CD14-positive monocyte (primary cell): ENCODE measurements around the gene ARL13B. TPM values are rescaled to one million over a fixed set of nuclear protein-coding genes. Genes with fewer than 3 reads are reported as not detected.

ENCODE experiments used
- DNase-seq, 3 donors: peaks; one replicate each; pipeline ENCODE4 v3.0.0-alpha.2; 2011 to 2022
- H2AFZ ChIP-seq: 2 replicates; pipeline ENCODE4 v1.6.0; 2012; ENCODE audit warnings: mild to moderate bottlenecking, low read depth, low read length, inconsistent platforms; ENCODE audit not compliant: insufficient read depth, poor library complexity, severe bottlenecking
- H3K27ac ChIP-seq, 2 donors: 1 replicate in 1 of 2; 2 replicates in 1 of 2; pipeline ENCODE4 v1.5.1; 2012 to 2013; ENCODE audit warnings: low read length in 2 of 2, control low read depth in 1 of 2, inconsistent platforms in 1 of 2, low read depth in 1 of 2, mild to moderate bottlenecking in 1 of 2
- H3K27me3 ChIP-seq, 2 donors: one replicate each; pipeline versions ENCODE4 v1.6.0 to v1.6.1; 2011 to 2013; ENCODE audit warnings: low read length in 2 of 2; ENCODE audit not compliant: control insufficient read depth in 2 of 2, insufficient read depth in 2 of 2
- H3K36me3 ChIP-seq, 2 donors: replicated peaks in 1 of 2; 1 replicate in 1 of 2; 2 replicates in 1 of 2; pipeline versions ENCODE4 v1.5.1 to v1.6.1; 2012 to 2013; ENCODE audit warnings: low read length in 2 of 2, control low read depth in 1 of 2, inconsistent platforms in 1 of 2, mild to moderate bottlenecking in 1 of 2; ENCODE audit not compliant: insufficient read depth in 2 of 2, control insufficient read depth in 1 of 2
- H3K4me1 ChIP-seq, 2 donors: 1 replicate in 1 of 2; 2 replicates in 1 of 2; pipeline versions ENCODE4 v1.5.1 to v1.6.1; 2012 to 2013; ENCODE audit warnings: low read length in 2 of 2, control low read depth in 1 of 2, inconsistent platforms in 1 of 2, mild to moderate bottlenecking in 1 of 2, moderate library complexity in 1 of 2; ENCODE audit not compliant: insufficient read depth in 2 of 2, control insufficient read depth in 1 of 2
- H3K4me2 ChIP-seq: replicated peaks from 2 replicates; pipeline ENCODE3; 2012; ENCODE audit warnings: low read length, moderate library complexity, mild to moderate bottlenecking; ENCODE audit not compliant: poor library complexity, severe bottlenecking; ENCODE audit errors: extremely low read depth
- H3K4me3 ChIP-seq, 3 experiments: fragments of 200-600 bp in 1 of 3; sonication (generic) in 1 of 3; replicated peaks in 1 of 3; 1 replicate in 2 of 3; 2 replicates in 1 of 3; pipeline ENCODE4 v1.5.1; 2011 to 2013; ENCODE audit warnings: low read length in 3 of 3, mild to moderate bottlenecking in 3 of 3, control low read depth in 2 of 3, low read depth in 2 of 3, inconsistent platforms in 1 of 3, moderate library complexity in 1 of 3
- H3K79me2 ChIP-seq: 2 replicates; pipeline ENCODE4 v1.6.0; 2012; ENCODE audit warnings: mild to moderate bottlenecking, control low read depth, inconsistent platforms, low read length, moderate library complexity; ENCODE audit not compliant: insufficient read depth
- H3K9ac ChIP-seq: 2 replicates; pipeline ENCODE4 v1.6.0; 2017; ENCODE audit warnings: low read length, mild to moderate bottlenecking; ENCODE audit not compliant: insufficient read depth, poor library complexity, severe bottlenecking
- H3K9me3 ChIP-seq, 2 donors: replicated peaks in 1 of 2; 1 replicate in 1 of 2; 2 replicates in 1 of 2; pipeline versions ENCODE4 v1.5.1 to v1.6.1; 2012 to 2013; ENCODE audit warnings: low read length in 2 of 2, control low read depth in 1 of 2; ENCODE audit not compliant: control insufficient read depth in 1 of 2, insufficient read depth in 1 of 2
- H4K20me1 ChIP-seq: 2 replicates; pipeline ENCODE4 v1.6.0; 2012; ENCODE audit warnings: mild to moderate bottlenecking, low read length, control low read depth, moderate library complexity; ENCODE audit not compliant: insufficient read depth
- H3K27ac Mint-ChIP-seq, 7 donors: one replicate each; pipeline ENCODE4 v1.8.0; 2020; ENCODE audit warnings: mild to moderate bottlenecking in 7 of 7, mixed read lengths in 7 of 7, moderate library complexity in 6 of 7, inconsistent platforms in 2 of 7
- H3K27me3 Mint-ChIP-seq, 3 donors: one replicate each; pipeline ENCODE4 v1.8.0; 2021 to 2022; ENCODE audit warnings: low read depth in 3 of 3, mild to moderate bottlenecking in 3 of 3, mixed read lengths in 3 of 3, moderate library complexity in 3 of 3, inconsistent platforms in 1 of 3
- H3K36me3 Mint-ChIP-seq, 2 donors: one replicate each; pipeline ENCODE4 v1.8.0; 2020; ENCODE audit warnings: mixed read lengths in 2 of 2, inconsistent platforms in 1 of 2, mild to moderate bottlenecking in 1 of 2
- H3K4me1 Mint-ChIP-seq: one replicate; pipeline ENCODE4 v1.8.0; 2020; ENCODE audit warnings: mild to moderate bottlenecking, mixed read lengths
- H3K4me3 Mint-ChIP-seq, 2 donors: one replicate each; pipeline ENCODE4 v1.8.0; 2020; ENCODE audit warnings: mild to moderate bottlenecking in 2 of 2, mixed read lengths in 2 of 2, moderate library complexity in 1 of 2
- H3K9me3 Mint-ChIP-seq, 7 donors: one replicate each; pipeline ENCODE4 v1.8.0; 2020 to 2022; ENCODE audit warnings: mixed read lengths in 7 of 7, mild to moderate bottlenecking in 6 of 7, moderate library complexity in 6 of 7, inconsistent platforms in 2 of 7
- WGBS: methylation state at CpG from one replicate; pipeline ENCODE4 v1.1.5; 2013; ENCODE audit warnings: missing lambda C conversion rate; ENCODE audit not compliant: insufficient coverage; 5-methylcytosine and 5-hydroxymethylcytosine counted together
- intact Hi-C, 2 donors: fragments of 100-400 bp; cut with micrococcal nuclease; formaldehyde crosslinking; loops; one replicate each; pipeline versions ENCODE4 v1.15.0 to v1.15.1; 2023
- polyA plus RNA-seq, 3 donors: library from polyadenylated mRNA; depleted of rRNA in 1 of 3; unstranded in 2 of 3; stranded (reverse) in 1 of 3; fragments of 300-500 nt in 2 of 3; fragments of >200 nt in 1 of 3; fragmentation: Illumina TruSeq in 2 of 3; gene quantifications; 1 replicate in 2 of 3; 2 replicates in 1 of 3; pipeline ENCODE4 v1.2.3, GENCODE V29; 2012 to 2021
- TF ChIP-seq, protein P1 (sequence below): fragments of 200-600 bp; IDR thresholded peaks from one replicate; pipeline ENCODE4 v1.8.0; 2022; ENCODE audit warnings: antibody characterized with exemption, mild to moderate bottlenecking

Gene ARL13B
- polyA plus RNA-seq, 3 donors: 0.97 to 3.8 (median 3.0) TPM

DNA sequence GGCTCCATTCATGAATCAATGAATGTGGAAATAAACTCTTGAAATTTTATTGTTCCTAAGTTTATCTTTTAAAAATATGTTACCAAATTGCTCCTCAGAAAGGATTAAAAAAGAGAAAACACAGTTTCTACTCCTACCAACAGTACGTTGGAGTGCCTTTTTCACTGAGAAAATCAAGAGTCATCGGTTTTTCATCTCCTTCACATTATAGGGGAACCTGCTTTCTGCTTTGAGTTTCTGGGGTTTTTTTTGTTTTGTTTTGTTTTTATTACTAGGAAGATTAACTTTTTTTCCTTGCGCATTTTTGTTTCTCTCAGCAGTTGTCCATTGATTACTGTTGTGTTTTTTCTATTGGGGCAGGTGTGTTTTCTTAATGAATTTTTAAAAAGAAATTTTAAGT lies 3.5 kb downstream of the ARL13B start:
- intact Hi-C loops: loop anchor here in 1 of 2 donors (5.0 kb wide), 1 partner anchor 79 kb away; the partner anchor contains the start of genes DHFR2 and NSUN3
- DNase-seq: no peak
- Mint-ChIP-seq H3K27me3 (no peaks in the 10 kb centered on the region), H3K4me1 (peaks cover 15% of the 10 kb centered on the region), H3K27ac (no peak overlapping the region), H3K9me3 (peaks cover 0 to 2% (median 0%) of the 10 kb centered on the region in 7 donors), H3K4me3 (no peak overlapping the region), H3K36me3 (no peaks in the 10 kb centered on the region)
- WGBS: no CpG with 5 or more reads among the region's 3 CpGs
- Histone ChIP-seq H3K4me3 (no peak overlapping the region), H2AFZ (no peak overlapping the region), H3K27ac (no peak overlapping the region), H3K9ac (no peak overlapping the region), H3K4me1 (peaks cover 10 to 14% of the 10 kb centered on the region in 2 donors), H3K36me3 (no peaks in the 10 kb centered on the region), H3K4me2 (no peak overlapping the region), H3K27me3 (no peaks in the 10 kb centered on the region), H4K20me1 (no peaks in the 10 kb centered on the region), H3K79me2 (no peaks in the 10 kb centered on the region), H3K9me3 (no peaks in the 10 kb centered on the region)
- TF ChIP-seq, protein P1, sequence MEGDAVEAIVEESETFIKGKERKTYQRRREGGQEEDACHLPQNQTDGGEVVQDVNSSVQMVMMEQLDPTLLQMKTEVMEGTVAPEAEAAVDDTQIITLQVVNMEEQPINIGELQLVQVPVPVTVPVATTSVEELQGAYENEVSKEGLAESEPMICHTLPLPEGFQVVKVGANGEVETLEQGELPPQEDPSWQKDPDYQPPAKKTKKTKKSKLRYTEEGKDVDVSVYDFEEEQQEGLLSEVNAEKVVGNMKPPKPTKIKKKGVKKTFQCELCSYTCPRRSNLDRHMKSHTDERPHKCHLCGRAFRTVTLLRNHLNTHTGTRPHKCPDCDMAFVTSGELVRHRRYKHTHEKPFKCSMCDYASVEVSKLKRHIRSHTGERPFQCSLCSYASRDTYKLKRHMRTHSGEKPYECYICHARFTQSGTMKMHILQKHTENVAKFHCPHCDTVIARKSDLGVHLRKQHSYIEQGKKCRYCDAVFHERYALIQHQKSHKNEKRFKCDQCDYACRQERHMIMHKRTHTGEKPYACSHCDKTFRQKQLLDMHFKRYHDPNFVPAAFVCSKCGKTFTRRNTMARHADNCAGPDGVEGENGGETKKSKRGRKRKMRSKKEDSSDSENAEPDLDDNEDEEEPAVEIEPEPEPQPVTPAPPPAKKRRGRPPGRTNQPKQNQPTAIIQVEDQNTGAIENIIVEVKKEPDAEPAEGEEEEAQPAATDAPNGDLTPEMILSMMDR: no peak

DNA sequence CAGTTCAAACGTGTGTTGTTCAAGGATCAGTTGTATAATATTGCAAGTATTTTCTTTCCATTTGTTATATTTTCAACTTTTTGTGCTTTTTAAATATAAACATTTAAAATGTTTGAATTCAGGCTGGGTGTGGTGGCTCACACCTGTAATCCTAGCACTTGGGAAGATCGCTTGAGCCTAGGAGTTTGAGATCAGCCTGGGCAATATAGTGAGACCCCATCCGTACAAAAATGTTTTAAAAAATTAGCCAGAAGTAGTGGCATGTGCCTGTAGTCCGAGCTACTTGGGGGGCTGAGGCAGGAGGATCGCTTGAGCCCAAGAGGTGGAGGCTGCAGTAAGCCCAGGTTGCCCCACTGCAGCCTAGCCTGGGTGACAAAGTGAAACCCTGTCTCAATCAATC lies 4.7 kb downstream of the ARL13B start:
- no peaks in the 10 kb centered on the region for H3K27me3 ChIP-seq
- no peaks in the 10 kb centered on the region for H4K20me1 ChIP-seq
- Mint-ChIP-seq H3K27me3 (no peaks in the 10 kb centered on the region), H3K27ac (no peak overlapping the region), H3K9me3 (peaks cover 0 to 2% (median 0%) of the 10 kb centered on the region in 7 donors), H3K36me3 (no peaks in the 10 kb centered on the region), H3K4me1 (peaks cover 11% of the 10 kb centered on the region), H3K4me3 (no peak overlapping the region)
- H3K36me3 ChIP-seq: no peaks in the 10 kb centered on the region
- no peaks in the 10 kb centered on the region for H3K9me3 ChIP-seq
- intact Hi-C loops: loop anchor here in 1 of 2 donors (5.0 kb wide), 1 partner anchor 78 kb away; the partner anchor contains the start of genes DHFR2 and NSUN3
- WGBS: 95% methylated on average over 2 of the region's 5 CpGs
- no peak overlapping the region for H3K4me2 ChIP-seq
- no peak overlapping the region for H2AFZ ChIP-seq
- H3K9ac ChIP-seq: no peak overlapping the region
- H3K4me1 ChIP-seq: peaks cover 7 to 11% of the 10 kb centered on the region in 2 donors
- no peaks in the 10 kb centered on the region for H3K79me2 ChIP-seq
- TF ChIP-seq, protein P1: no peak
- no peak overlapping the region for H3K27ac ChIP-seq
- no peak for DNase-seq
- H3K4me3 ChIP-seq: no peak overlapping the region
